ENCODE results near the gene BICD2. TPM values are rescaled to one million over a fixed set of nuclear protein-coding genes. Genes with fewer than 3 reads are reported as not detected.
A peak's percentile ranks its signal among the peaks of the same experiment; 100 is the strongest.
"Not testable (repeated sequence)": the region's sequence is repeated elsewhere in the genome, so short reads cannot be mapped to it uniquely, and the experiment has no call there.

BICD2 gene
- polyA plus RNA-seq, 3 donors: 27.4 to 31.5 (median 29.1) TPM

DNA sequence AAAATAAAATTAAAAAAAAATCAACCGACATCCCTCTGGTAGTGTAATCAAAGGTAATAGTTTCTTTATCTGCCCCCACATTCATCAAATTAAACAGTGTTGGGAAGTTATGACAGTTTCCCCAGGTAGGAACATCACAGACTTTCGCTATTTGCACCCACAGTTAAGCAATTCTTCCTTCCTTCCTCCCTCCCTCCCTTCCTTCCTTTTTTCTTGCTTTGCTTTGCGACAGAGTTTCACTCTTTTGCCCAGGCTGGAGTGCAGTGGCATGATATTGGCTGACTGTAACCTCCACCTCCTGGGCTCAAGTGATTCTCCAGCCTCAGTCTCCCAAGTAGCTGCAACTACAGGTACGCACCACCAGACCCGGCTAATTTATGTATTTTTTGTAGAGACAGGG lies 10.8 kb upstream of the BICD2 start:
- DNase-seq: no peak

DNA sequence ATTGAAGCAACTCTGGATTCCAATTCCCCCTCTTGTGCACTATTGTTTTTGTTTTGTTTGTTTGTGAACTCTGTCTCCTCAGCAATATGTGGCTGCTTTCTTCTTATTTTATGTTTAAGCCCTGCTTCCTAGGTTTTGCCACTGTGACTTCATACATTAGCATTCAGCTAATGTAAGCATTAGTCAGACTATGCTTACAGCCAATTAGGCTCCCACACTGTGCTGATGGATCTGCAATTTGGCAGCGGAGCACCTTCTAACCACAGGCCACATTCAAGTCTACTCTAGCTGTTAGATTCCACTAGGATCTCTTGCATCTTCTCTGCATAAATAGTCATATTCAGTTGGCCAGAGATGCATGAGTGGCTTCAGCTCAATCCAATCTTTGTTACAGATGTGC lies 9.6 kb upstream of the BICD2 start:
- no peak for DNase-seq

DNA sequence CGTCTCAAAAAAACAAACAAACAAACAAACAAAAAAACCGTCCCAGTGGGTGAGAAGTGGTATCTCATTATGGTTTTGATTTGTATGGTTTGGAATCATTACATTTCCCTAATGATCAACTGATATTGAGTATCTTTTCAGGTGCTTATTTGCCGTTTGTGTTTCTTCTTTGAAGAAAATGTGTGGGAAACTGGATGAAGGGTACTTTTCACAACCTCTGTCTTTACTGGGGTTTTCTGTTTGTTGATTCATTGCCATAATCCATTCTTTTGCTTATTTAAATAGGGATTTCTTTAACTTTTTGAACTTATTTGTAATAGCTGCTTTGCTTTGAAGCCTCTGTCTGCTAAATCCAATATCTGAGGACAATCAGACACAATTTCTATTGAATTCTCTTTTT lies 9.2 kb upstream of the BICD2 start:
- DNase-seq: no peak

DNA sequence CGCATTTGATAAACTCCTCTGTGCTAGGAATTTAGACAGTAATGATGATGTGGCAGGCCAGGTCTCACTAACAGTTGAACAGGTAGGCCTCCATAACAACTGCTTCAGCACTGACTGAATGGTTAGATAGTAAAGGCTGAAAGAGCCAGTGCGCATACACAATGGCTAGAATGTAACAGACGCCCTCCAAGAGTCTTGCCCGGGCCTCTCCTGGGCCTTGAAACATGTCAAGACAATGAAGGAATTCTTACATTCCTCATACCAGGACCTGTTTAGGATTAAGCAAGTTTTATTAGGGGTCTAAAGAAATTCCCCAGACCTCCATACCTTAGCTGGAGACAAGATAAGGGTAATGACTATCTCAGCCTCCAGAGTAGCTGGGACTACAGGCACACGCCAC lies 6.7 kb upstream of the BICD2 start:
- no peak for DNase-seq

DNA sequence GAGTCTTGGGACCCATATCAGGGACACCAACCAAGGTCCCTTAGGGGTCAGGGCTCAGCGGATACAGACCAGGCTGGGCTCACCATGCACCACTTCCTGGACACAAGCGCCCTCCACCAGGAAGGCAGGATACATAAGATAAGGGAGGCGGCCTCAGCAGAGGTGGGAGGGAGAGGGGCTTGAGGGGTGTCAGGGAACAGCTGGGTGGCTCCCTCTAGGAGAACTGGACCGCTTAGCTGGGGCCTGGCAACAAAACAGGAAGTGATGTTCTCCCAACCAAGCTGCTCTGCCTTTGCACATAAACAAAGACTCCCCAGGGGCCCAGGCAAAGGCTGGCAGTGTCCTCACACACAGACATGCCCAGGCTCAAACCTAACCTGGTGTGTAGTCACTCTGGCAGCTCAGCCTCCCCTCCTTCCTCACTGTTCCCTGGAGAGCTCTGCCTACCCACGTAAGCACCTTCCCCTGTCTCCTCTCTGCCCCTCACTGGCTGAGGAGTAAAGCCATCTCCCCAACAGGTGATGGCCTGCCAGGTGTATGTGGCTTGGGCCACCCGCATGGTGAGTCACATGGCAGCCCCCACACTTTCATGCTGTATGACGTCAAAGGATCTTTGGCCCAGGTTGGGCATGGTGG lies 5.8 kb upstream of the BICD2 start:
- no peak for DNase-seq

DNA sequence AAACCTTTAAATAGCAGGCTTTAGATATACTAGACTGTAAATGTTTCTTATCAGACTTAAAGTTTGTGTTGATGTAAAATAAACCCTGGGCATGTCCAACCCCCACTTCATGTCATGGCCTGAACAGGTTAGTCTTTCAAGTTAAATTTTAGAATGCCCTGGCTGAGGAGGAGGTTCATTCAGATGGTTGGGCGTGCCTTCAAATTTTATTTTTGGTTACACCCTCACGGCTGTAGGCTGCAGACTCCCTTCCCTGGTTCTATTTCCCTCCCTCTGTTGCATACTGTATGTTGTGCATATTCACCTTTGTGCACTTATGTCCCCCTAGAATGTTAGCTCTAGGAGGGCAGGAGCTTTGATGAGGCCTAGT lies 5.3 kb upstream of the BICD2 start:
- no peak for DNase-seq

DNA sequence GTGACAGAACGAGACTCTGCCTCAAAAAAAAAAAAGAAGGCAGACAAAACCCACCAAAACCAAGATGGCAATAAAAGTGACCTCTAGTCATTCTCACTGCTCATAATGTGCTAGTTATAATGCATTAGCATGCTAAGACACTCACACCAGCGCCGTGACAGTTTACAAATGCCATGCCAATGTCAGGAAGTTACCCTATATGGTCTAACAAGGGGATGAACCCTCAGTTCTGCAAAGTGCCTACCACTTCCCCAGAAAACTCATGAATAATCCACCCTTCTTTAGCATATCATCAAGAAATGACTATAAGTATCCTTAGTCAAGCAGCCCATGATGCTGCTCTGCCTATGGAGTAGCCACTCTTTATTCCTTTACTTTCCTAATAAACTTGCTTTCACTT lies 4.7 kb upstream of the BICD2 start:
- DNase-seq: no peak

DNA sequence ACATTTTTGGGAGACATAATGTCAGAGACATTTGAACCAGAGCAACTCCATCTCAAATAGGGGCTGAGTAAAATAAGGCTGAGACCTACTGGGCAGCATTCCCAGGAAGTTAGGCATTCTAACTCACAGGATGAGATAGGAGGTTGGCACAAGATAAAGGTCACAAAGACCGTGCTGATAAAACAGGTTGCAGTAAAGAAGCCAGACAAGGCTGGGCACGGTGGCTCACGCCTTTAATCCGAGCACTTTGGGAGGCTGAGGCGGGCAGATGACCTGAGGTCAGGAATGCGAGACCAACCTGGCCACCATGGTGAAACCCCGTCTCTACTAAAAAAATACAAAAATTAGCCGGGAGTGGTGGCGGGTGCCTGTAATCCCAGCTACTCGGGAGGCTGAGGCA lies 4.2 kb upstream of the BICD2 start:
- DNase-seq: not testable (repeated sequence)

DNA sequence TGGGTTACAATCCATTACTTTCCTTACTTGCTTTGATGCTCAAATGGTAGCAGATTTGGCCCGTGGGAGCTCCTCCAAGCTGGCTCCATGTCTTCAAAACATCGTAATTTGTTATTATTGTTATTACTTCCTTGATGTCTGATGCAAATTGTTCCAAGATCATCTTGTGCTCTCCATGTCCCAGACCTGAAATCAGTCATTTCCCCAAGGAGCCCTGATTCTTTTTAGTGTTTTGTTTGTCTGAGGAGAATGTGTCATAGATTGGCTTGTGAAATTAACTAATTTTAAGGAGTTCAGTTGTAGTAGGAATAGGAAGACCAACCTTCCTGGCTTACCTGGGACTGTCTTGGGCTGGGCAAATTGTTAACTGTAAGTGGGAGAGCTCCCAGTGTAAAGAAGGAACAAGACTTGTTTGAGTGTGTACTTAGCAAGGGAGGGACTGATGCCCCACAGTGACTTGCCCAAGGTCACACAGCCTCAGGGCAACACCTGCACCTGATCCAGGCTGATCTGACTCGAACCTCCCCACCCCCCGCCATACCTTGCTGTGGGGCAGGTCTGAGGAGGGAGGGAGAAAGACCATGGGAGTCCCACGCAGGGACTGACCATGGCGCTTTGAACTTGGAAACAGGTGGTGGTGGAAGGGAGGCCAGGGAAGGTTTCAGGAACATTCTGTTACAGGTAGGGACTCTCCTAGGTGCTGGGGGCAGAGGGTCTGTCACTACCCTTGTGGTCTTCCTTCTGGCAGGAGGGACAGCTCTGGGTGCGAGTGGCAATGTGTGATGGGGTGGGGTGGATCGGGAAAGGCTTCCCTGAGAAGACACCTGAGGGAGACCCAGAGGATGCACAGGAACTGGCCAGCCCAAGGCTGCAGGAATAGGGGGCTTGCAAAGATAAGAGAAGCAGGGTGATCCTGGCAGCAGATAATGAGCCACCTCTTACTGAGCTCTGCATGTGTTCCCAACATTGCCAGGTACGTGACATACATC lies 2.7 kb upstream of the BICD2 start:
- no peak for DNase-seq

DNA sequence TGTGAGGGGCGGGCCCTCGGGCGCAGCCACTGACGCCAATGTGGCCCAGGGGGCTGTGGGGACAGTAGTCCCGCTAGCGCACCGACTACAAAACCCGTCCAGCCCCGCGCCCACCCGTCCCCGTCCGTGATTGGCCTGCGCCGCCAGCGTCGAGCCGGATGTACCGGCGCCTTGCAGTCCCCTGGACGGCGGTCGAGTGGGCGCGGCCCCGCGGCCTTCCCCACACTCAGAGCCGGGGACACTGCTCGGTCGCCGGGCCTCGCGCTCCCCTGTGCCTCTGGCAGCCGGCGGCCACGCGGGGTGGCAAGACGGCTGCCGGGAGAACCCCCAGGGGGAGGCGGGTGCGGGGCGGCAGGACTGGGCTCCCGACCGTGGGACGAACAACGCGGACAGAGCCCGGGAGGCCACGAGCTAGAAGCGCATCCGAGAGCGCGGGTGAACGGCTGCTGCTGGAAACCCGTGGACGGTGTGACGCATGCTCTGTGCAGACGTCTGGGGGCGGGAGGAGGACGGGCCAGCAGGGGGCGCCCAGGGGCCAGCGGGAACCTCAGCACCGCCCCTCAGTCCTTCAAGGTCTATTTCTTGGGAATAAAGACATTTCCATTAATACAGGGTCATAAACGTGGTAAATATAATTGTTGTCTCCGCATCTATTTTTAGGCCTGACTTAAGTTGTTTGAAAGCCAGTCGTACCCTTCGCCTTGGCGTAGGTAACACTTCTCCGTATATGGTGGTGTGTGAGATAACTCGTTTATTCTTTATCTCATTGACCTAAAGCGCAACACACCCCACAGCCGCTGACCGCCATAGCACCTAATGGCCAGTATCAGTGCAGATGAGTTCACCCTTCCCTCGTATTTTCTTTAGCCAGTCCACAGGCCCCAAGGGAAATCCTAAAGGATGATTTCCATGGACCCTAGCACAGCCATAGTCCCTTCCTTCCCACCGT lies 629 bp upstream of the BICD2 start:
- DNase-seq: peak; percentile 99

DNA sequence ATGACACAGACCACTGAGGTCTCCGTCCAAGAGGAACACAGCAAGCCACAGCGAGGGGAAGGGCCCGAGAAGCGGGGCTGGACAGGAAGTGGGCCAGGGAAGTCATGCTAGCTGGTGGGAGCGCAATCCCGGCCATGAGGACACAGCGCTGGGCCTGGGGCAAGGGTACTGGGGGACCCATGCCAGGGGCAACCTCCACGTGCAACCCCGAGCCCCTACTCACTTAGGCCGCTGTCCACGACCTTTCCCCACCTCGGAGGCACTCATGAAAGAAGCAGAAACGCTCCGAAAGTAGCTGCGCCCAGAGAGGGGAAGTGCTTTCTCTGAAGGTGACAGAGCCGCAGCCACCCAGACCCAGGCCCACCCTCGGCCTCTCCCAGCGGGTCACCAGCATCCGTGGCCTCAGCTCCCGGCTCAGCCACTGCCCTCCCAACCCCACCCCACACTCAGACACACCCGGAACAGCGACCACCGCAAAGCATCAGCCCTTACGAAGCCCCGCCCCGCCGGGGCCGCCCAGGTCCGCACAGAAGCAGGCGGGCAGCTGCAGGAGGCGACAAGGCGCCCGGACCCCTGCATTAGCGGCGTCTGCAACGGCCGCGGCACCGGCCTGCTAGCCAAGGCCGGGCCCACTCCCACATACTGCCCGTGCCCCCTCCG lies 782 bp downstream of the BICD2 start:
- no peak for DNase-seq

DNA sequence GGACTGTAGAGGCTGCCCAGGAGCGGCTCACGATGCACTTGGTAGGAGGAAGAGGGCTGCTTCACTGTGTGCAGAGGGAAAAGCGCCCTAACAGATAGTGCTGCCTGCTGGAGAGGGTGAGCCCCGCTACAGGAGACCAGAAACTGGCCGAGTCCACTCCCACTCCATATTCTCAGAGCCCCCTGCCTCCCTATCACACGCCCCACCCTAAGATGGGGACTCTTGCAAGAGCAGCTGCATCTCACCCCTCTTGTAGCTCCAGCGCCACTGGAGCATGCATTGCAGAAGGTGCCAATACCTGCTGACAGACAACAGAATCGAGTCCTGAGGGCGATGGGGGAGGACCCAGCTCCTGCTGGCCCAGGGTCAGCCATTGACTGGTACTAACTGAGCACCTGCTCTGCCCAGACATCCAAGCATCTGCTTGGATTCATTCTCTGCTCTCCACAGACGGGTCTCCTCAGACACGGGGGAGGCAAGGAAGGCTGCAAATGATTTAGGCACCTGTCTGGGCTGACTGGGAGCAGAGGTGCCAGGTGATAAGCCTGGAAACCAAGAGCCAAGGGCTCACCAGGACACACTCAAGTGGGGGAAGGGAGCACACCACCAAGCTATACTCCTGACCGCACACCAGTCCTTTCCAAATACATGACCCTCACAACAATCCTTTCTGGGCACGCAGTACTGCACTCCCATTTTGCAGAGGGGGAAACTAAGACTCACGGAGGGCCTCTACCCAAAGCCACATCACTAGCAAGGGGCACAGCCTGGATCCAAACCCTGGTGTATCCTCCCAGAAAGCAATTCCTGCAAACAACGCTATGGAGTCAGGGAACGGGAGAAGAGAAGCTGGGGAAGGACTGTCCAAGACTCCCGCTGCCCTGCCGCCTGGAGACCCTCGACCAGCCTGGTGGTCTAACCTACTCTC lies 1.6 kb downstream of the BICD2 start:
- no peak for DNase-seq

DNA sequence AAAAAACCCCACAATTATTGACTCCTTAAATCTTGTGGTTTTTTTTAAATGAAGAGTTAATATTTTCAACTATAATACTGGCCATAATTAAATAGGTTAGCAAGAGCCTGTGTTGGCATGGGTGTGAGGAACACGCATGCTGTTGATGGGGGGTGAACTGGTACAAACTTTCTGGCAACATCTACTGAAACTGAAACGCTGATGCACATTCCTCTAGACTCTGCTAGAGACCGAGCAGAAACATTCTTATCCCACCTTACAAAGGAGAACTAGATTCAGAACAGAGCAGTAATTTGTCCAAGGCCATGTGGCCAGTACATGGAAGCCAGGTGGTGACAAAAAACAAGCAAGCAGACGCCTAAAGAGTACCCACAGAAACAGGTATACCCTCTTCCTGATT lies 2.4 kb downstream of the BICD2 start:
- DNase-seq: no peak

DNA sequence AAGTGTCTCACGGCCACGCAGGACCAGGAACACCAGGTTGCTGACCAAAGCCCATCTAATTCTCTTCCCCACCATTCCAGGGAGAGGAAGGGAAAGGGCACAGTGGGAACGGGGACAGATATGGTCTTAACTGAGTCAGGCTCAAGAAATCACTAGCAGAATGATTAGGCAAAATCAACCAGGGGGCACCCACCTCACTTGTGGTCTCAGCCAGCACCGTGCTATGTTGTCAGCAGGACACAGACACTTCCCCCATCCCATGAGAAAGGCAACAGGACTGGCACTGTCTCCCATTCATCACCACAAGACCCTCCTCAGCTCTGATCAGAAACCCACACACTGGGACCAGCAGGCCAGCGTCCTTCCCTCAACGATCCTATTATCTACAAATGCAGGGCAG lies 2.9 kb downstream of the BICD2 start:
- no peak for DNase-seq

DNA sequence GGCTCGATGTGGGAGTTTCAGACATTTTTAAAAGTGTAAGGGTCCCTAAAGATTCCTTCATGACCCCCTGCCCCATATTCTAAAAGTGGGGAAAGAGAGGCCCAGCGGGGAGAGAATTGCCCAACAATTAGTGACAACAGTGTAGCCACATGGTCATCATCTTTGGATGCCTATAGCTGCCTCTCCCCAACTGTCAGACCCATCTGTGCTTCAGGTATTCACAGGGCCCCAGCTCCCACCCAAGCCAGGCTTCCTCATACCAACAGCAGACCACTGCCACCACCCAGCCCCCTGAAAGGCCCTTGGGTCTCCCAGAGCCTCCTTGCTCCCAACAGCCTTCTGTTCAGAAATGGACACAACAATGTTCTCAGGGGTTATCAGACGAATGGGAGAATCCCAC lies 4.1 kb downstream of the BICD2 start:
- no peak for DNase-seq

DNA sequence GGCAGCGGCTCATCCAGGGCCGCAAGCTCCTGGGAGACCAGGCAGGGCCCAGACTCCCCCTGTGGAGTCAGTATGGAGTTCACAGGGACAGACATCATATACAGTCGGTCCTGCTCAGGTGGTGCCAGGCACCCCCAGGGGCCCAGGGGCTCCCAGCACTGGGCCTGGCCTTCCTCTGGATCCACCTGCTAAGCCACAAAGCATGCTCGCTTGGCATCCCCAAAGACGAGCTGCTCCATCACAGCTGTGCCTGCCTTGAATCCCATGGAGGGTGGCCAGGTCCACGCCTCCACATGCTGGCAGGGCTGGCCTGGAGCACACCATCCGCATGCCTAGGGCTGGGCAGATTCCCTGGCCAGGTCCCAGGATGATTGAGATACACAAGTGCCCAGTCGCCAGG lies 4.6 kb downstream of the BICD2 start:
- no peak for DNase-seq

DNA sequence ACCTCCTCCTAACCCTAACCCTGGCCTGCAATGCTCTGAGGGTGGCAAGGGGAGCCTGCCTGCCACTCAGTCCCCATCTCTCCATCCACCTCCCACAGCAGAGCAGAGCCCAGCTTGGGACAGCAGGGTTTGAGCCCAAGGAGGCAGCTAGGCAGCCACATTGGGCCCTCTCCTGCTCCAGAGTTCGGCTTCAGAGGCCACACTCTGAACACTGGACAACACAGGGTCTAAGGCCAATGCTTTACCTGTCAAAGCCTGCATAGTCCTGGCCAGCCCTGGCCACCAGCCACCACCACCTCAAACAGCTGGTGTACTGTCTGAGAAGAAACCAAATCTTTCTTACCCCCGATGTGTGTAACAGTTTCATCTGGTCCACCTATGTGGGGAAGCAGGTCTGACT lies 5.2 kb downstream of the BICD2 start:
- no peak for DNase-seq

DNA sequence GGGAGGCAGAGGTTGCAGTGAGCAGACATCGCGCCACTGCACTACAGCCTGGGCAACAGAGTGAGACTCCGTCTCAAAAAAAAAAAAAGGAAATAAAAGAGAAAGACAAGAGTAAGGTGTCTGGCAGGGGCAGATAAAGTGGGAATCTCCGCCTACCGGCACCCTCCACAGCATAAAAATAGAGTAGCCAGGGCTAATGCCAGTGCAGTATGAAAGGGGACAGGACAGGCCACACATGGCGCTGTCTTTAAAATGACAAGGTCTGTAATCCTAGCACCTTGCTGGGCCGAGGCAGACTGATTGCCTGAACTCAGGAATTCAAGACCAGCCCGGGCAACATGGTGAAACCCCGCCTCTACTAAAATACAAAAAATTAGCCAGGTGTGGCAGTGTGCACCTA lies 7.8 kb downstream of the BICD2 start:
- no peak for DNase-seq

DNA sequence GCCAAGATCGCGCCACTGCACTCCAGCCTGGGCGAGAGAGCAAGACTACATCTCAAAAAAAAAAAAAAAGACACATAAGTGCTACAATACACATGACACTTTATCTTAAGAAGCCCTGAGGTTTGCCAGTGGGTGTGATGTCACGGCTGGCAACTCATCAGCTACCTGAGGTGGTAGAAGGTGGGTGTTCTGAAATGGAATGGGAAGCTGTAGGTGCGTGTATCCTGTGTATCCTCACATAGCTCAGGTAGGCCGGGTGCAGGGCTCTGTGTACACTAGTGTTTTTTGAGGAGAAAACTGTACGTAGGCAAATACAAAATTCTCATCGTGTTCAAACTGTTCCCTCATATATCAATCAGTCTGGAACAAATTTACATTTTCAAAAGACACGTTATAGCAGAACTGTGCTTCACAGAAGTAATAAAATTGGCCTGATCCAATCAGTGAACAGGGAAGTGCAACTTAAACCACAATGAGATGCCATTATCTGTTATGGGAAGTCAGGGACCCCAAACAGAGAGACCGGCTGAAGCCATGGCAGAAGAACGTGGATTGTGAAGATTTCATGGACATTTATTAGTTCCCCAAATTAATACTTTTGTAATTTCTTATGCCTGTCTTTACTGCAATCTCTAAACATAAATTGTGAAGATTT lies 10.4 kb downstream of the BICD2 start:
- DNase-seq: no peak

DNA sequence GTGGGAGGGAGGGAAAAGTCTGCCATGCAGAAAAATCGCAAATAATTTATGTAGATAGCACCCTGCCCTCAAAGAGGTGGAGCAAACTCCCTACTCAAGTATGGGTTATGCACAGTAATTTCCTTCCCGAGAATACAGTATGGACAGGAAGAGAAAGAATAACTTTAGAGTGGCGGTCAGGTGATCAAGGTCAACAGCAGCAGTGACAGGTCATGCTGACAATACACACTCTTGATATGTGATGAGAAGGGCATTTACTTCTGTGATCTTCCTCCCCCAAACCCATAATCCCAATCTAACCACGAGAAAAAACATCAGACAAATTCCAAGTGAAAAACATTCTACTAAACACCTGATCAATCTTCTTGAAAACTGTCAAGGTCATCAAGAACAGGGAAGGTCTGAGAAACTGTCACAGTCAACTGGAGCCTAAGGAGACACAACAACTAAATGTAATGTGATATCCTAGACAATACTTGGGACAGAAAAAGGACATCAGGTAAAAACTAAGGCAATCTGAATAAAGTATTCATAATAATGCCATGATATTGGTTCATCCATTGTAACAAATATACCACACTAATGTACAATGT lies 11.7 kb downstream of the BICD2 start:
- no peak for DNase-seq

Data from renal pelvis (tissue), 4 donors.